PFSK-1 (cell line): Measurements from ENCODE around the gene CCDC188.

ENCODE experiments used
- FOXP2 ChIP-seq: optimal IDR thresholded peaks from 2 replicates; pipeline ENCODE3; 2011; ENCODE audit warnings: borderline replicate concordance, control low read depth, inconsistent platforms; ENCODE audit not compliant: insufficient read depth; ENCODE audit errors: extremely low read length, extremely low read depth
- POLR2AphosphoS5 ChIP-seq: IDR thresholded peaks from 2 replicates; pipeline ENCODE4 v1.6.1; 2012; ENCODE audit warnings: low read depth, mild to moderate bottlenecking, control low read depth, low read length, moderate library complexity
- REST ChIP-seq, 2 experiments: IDR thresholded peaks; 2 replicates each; pipeline versions ENCODE4 v1.6.1 to v1.8.0; 2011 to 2012; ENCODE audit warnings: low read depth in 2 of 2, low read length in 2 of 2, control low read depth in 1 of 2, inconsistent platforms in 1 of 2, mild to moderate bottlenecking in 1 of 2, moderate library complexity in 1 of 2; ENCODE audit not compliant: insufficient read depth in 1 of 2
- SIN3A ChIP-seq: IDR thresholded peaks from 2 replicates; pipeline ENCODE4 v1.6.1; 2012; ENCODE audit warnings: mild to moderate bottlenecking, low read length, moderate library complexity, borderline replicate concordance; ENCODE audit not compliant: insufficient read depth
- TAF1 ChIP-seq: IDR thresholded peaks from 2 replicates; pipeline ENCODE4 v1.6.1; 2012; ENCODE audit warnings: low read length, control low read depth, borderline replicate concordance; ENCODE audit not compliant: insufficient read depth

CCDC188 gene

GRCh38 chr22:20178075-20178914 lies 27.4 kb upstream of the CCDC188 start:
- no peak for TF ChIP-seq FOXP2
- TF ChIP-seq POLR2AphosphoS5 = no peak
- TF ChIP-seq TAF1 = no peak
- TF ChIP-seq SIN3A = no peak
- no peak for TF ChIP-seq REST (IDR thresholded peaks at IDR 0.05; ENCODE audit: insufficient read depth in 1 of 2, low read depth in 2 of 2, low read length in 2 of 2)

DNA sequence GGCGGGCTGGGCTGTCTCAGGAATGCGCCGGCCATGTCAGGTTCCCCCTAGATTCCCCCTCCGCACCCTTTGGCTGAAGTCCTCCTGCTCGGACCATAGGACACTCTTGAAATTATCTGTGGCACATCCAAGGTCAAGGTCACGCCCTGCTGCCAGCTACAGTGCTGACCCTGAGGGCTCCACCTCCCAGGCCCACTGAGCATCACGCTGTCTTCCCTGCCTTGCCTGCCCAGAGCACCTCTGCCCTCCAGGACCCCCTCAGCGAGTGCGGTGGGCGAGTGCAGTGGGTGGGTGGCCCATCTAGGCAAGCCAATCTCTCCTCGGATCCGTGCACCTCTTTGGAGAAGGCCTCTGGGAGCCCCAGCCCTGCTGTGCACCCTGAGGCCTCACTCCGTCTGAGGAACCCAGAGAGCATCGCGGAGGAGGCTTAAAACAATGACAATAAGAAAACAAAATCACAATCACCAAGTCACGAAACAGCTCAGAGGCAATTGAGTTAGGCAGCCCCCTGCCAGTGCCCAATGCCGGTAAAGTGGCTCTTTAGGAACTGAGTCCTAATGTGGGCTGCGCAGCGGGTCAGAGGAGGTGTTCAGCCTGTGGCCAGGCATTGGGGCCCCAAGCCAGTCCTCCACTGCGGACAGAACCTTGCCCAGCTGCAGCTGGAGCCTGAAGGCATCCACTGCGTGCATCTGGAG lies 26.5 kb upstream of the CCDC188 start:
- TF ChIP-seq SIN3A (no peak), REST (IDR thresholded peaks at IDR 0.05; ENCODE audit: insufficient read depth in 1 of 2, low read depth in 2 of 2, low read length in 2 of 2) (no peak), POLR2AphosphoS5 (no peak), TAF1 (no peak), FOXP2 (no peak)

DNA sequence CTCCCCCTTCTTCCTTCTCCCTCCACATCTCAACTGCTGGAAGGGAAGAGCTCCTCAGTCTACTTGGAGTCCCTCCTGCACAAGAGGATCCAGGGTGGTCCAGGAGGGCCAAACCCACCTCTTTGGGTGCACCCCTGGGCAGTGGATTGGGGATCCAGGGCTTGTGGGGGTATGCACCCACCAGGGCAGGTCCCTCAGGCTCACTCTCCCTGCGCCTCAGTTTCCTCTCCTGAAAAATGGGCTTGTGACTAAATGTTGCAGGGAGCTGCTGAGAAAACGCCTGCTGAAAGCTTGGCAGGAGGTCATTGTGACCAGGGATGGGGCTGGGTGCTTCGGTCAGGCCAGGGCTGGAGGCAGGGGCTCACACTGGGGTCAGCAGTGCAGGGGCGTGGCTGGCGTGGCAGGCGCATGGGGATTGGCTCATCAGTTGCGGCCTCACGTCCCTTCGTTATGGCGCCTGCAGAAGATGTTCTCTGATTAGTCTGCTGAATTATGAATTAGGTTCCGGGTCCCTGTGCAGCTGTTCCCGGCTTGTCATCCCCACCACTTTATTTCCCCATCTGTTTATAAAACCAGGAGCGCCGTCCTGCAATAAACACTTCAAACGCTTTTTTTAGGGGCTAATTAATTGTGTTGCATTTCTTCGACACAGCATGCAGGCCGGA lies 25.7 kb upstream of the CCDC188 start:
- TF ChIP-seq POLR2AphosphoS5 = no peak
- no peak for TF ChIP-seq FOXP2
- TF ChIP-seq TAF1 = no peak
- TF ChIP-seq SIN3A = no peak
- no peak for TF ChIP-seq REST (IDR thresholded peaks at IDR 0.05; ENCODE audit: insufficient read depth in 1 of 2, low read depth in 2 of 2, low read length in 2 of 2)

DNA sequence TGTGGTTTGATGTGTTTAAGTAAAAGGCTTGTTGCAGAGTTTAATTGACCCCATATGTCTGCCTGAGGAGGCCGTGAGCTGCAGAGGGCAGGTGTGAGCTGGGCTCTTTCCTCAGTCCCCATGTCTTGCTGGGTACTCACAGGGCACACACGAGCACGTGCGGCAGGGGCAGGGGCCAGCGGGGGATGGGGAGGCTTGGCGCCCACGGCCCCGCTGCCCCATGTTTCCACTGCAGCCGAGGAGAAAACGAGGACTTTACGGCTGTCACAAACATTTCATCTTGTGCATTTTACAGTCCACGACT lies 24.7 kb upstream of the CCDC188 start:
- TF ChIP-seq POLR2AphosphoS5 = no peak
- TF ChIP-seq SIN3A = no peak
- TF ChIP-seq REST (IDR thresholded peaks at IDR 0.05; ENCODE audit: insufficient read depth in 1 of 2, low read depth in 2 of 2, low read length in 2 of 2) = no peak
- no peak for TF ChIP-seq FOXP2
- no peak for TF ChIP-seq TAF1
